Left renal cortex interstitium (tissue), 4 donors: ENCODE results near the gene SPEM1. TPM values are rescaled to one million over a fixed set of nuclear protein-coding genes. Genes with fewer than 3 reads are reported as not detected.
A peak's percentile ranks its signal among the peaks of the same experiment; 100 is the strongest.

ENCODE experiments used
- DNase-seq, 4 donors: peaks; one replicate each; pipeline ENCODE4 v3.0.0-alpha.2; 2013; ENCODE audit warnings: low read depth in 4 of 4, low spot score in 2 of 4, missing footprints in 1 of 4
- polyA plus RNA-seq, 4 donors: library from polyadenylated mRNA; unstranded; fragments of 120-200 nt; gene quantifications; one replicate each; pipeline ENCODE4 v1.2.1, GENCODE V29; 2013; ENCODE audit not compliant: insufficient read length in 4 of 4

SPEM1 gene
- polyA plus RNA-seq, 4 donors: not detected

- no peak for DNase-seq
These were observed 3.0 kb upstream of the SPEM1 start for GRCh38 chr17:7417056-7417655.

- no peak for DNase-seq
These were observed 1.5 kb upstream of the SPEM1 start for GRCh38 chr17:7418472-7419152.

- no peak for DNase-seq
These were observed 1.1 kb downstream of the SPEM1 start for GRCh38 chr17:7421186-7421585.

- no peak for DNase-seq
These were observed 3.6 kb downstream of the SPEM1 start for GRCh38 chr17:7423679-7424078.

- no peak for DNase-seq
These were observed 5.2 kb downstream of the SPEM1 start, which contains the start of gene SPEM2 for GRCh38 chr17:7425316-7425715. SPEM2 (plus strand) TSS chr17:7425616; CDS start chr17:7425689, 73 bp downstream.

- DNase-seq: no peak
These were observed 5.6 kb downstream of the SPEM1 start for GRCh38 chr17:7425756-7426155.

- DNase-seq: no peak
These were observed 6.2 kb downstream of the SPEM1 start for GRCh38 chr17:7426203-7426863.

GRCh38 chr17:7426896-7427489 is 6.9 kb downstream of the SPEM1 start:
- DNase-seq: no peak

GRCh38 chr17:7427549-7427948 is 7.4 kb downstream of the SPEM1 start:
- DNase-seq: no peak

GRCh38 chr17:7428557-7428956 is 8.4 kb downstream of the SPEM1 start, which contains the start of gene SPEM3:
SPEM3 (plus strand) TSS chr17:7428857; CDS start chr17:7428903, 46 bp downstream.
- DNase-seq: no peak

GRCh38 chr17:7429722-7430121 is 9.6 kb downstream of the SPEM1 start:
- no peak for DNase-seq

- DNase-seq: no peak
These were observed 11.1 kb downstream of the SPEM1 start for GRCh38 chr17:7431231-7431630.

- no peak for DNase-seq
These were observed 12.2 kb downstream of the SPEM1 start for GRCh38 chr17:7432296-7432695.

- DNase-seq: peak in 1 of 4 donors; percentile 21
These were observed 15.8 kb downstream of the SPEM1 start for GRCh38 chr17:7435676-7436555.

- DNase-seq: peak in 2 of 4 donors; percentile 66 to 73
These were observed 16.6 kb downstream of the SPEM1 start for GRCh38 chr17:7436556-7437368.

- DNase-seq: no peak
These were observed 17.3 kb downstream of the SPEM1 start for GRCh38 chr17:7437369-7437863.

- DNase-seq: peak in 2 of 4 donors; percentile 28 to 42
These were observed 18.0 kb downstream of the SPEM1 start for GRCh38 chr17:7437950-7438614.

- DNase-seq: no peak
These were observed 18.7 kb downstream of the SPEM1 start for GRCh38 chr17:7438656-7439460.
